H9 (cell line): Measurements from ENCODE around the gene OCSTAMP. TPM values are rescaled to one million over a fixed set of nuclear protein-coding genes. Genes with fewer than 3 reads are reported as not detected.

Experiments used
- DNase-seq: peaks from one replicate; pipeline ENCODE4 v3.0.0-alpha.2; 2017
- H2AFZ ChIP-seq: one replicate; pipeline ENCODE4 v1.6.1; 2013; ENCODE audit warnings: mild to moderate bottlenecking, low read length, control low read depth, moderate library complexity
- H2AK5ac ChIP-seq: 2 replicates; pipeline ENCODE4 v1.6.1; 2013; ENCODE audit warnings: low read length, control low read depth, mixed read lengths; ENCODE audit not compliant: insufficient read length
- H2BK120ac ChIP-seq: one replicate; pipeline ENCODE4 v1.6.1; 2013; ENCODE audit warnings: low read depth, mild to moderate bottlenecking, low read length, control low read depth, inconsistent platforms; ENCODE audit not compliant: poor library complexity, severe bottlenecking
- H2BK12ac ChIP-seq: 2 replicates; pipeline ENCODE4 v1.6.1; 2013; ENCODE audit warnings: low read length, control low read depth, mixed read lengths, low read depth; ENCODE audit not compliant: insufficient read length
- H2BK15ac ChIP-seq: 2 replicates; pipeline ENCODE4 v1.6.1; 2013; ENCODE audit warnings: low read depth, low read length, control low read depth
- H2BK20ac ChIP-seq: one replicate; pipeline ENCODE4 v1.6.1; 2013; ENCODE audit warnings: low read depth, mild to moderate bottlenecking, low read length, control low read depth, inconsistent platforms; ENCODE audit not compliant: poor library complexity, severe bottlenecking
- H2BK5ac ChIP-seq: 2 replicates; pipeline ENCODE4 v1.6.1; 2013; ENCODE audit warnings: low read length, control low read depth, mixed read lengths; ENCODE audit not compliant: insufficient read length
- H3K14ac ChIP-seq: 2 replicates; pipeline ENCODE4 v1.6.1; 2013; ENCODE audit warnings: low read length, control low read depth; ENCODE audit not compliant: insufficient read depth
- H3K18ac ChIP-seq: 2 replicates; pipeline ENCODE4 v1.6.1; 2013; ENCODE audit warnings: low read depth, mild to moderate bottlenecking, mixed read lengths, low read length, control low read depth; ENCODE audit not compliant: insufficient read length
- H3K23ac ChIP-seq: 2 replicates; pipeline ENCODE4 v1.6.1; 2013; ENCODE audit warnings: low read length, control low read depth, mixed read lengths, low read depth; ENCODE audit not compliant: insufficient read length
- H3K23me2 ChIP-seq: 2 replicates; pipeline ENCODE4 v1.6.1; 2013; ENCODE audit warnings: low read depth, mild to moderate bottlenecking, mixed read lengths, low read length, control low read depth; ENCODE audit not compliant: insufficient read length, poor library complexity, severe bottlenecking
- H3K27ac ChIP-seq: 2 replicates; pipeline ENCODE4 v1.5.1; 2013; ENCODE audit warnings: low read length, control low read depth, mixed read lengths, low read depth; ENCODE audit not compliant: insufficient read length
- H3K27me3 ChIP-seq: 2 replicates; pipeline ENCODE4 v1.6.1; 2013; ENCODE audit warnings: low read length, control low read depth, inconsistent platforms; ENCODE audit not compliant: insufficient read depth
- H3K4ac ChIP-seq: 2 replicates; pipeline ENCODE4 v1.6.1; 2013; ENCODE audit warnings: low read depth, mild to moderate bottlenecking, control low read depth, inconsistent platforms, low read length, moderate library complexity
- H3K4me1 ChIP-seq: 2 replicates; pipeline ENCODE4 v1.6.1; 2013; ENCODE audit warnings: low read length, control low read depth, inconsistent platforms; ENCODE audit not compliant: insufficient read depth
- H3K4me2 ChIP-seq: 2 replicates; pipeline ENCODE4 v1.6.1; 2013; ENCODE audit warnings: low read length, control low read depth, mixed read lengths; ENCODE audit not compliant: insufficient read length, insufficient read depth
- H3K56ac ChIP-seq: 2 replicates; pipeline ENCODE4 v1.6.1; 2013; ENCODE audit warnings: low read depth, mild to moderate bottlenecking, mixed read lengths, low read length, control low read depth; ENCODE audit not compliant: insufficient read length
- H3K79me1 ChIP-seq: 2 replicates; pipeline ENCODE4 v1.6.1; 2013; ENCODE audit warnings: low read depth, mild to moderate bottlenecking, moderate library complexity, low read length, control low read depth, inconsistent platforms; ENCODE audit not compliant: insufficient read depth, poor library complexity, severe bottlenecking
- H3K79me2 ChIP-seq: 2 replicates; pipeline ENCODE4 v1.6.1; 2013; ENCODE audit warnings: low read length, control low read depth, inconsistent platforms; ENCODE audit not compliant: insufficient read depth
- H3K9ac ChIP-seq: 2 replicates; pipeline ENCODE4 v1.6.1; 2013; ENCODE audit warnings: low read length, control low read depth, mixed read lengths; ENCODE audit not compliant: insufficient read length; ENCODE audit errors: extremely low read depth
- H3K9me3 ChIP-seq: one replicate; pipeline ENCODE4 v1.6.1; 2013; ENCODE audit warnings: low read depth, low read length, inconsistent platforms; ENCODE audit not compliant: control insufficient read depth
- H3T11ph ChIP-seq: one replicate; pipeline ENCODE4 v1.6.1; 2013; ENCODE audit warnings: mild to moderate bottlenecking, low read length, control low read depth, inconsistent platforms
- H4K20me1 ChIP-seq: one replicate; pipeline ENCODE4 v1.6.1; 2013; ENCODE audit not compliant: control insufficient read depth, insufficient read length, insufficient read depth
- H4K5ac ChIP-seq: 2 replicates; pipeline ENCODE4 v1.6.1; 2013; ENCODE audit warnings: low read depth, mild to moderate bottlenecking, mixed read lengths, low read length, control low read depth; ENCODE audit not compliant: insufficient read length
- H4K8ac ChIP-seq: replicated peaks from 2 replicates; pipeline ENCODE4 v1.6.1; 2013; ENCODE audit warnings: low read length, control low read depth, mixed read lengths, low read depth; ENCODE audit not compliant: insufficient read length
- H4K91ac ChIP-seq: 2 replicates; pipeline ENCODE4 v1.6.1; 2013; ENCODE audit warnings: low read depth, mild to moderate bottlenecking, moderate library complexity, mixed read lengths, low read length, control low read depth; ENCODE audit not compliant: insufficient read length
- H3K27ac Mint-ChIP-seq, 3 experiments: 2 replicates in 2 of 3; 3 replicates in 1 of 3; pipeline ENCODE4 v1.8.0; 2020 to 2021; ENCODE audit warnings: mixed read lengths in 3 of 3, mild to moderate bottlenecking in 1 of 3, moderate library complexity in 1 of 3
- H3K27me3 Mint-ChIP-seq: 2 replicates; pipeline ENCODE4 v1.8.0; 2021; ENCODE audit warnings: low read depth, mild to moderate bottlenecking, moderate library complexity, mixed read lengths
- H3K36me3 Mint-ChIP-seq, 3 experiments: 2 replicates in 2 of 3; 3 replicates in 1 of 3; pipeline ENCODE4 v1.8.0; 2020 to 2021; ENCODE audit warnings: low read depth in 3 of 3, mixed read lengths in 3 of 3; ENCODE audit not compliant: insufficient read depth in 1 of 3
- H3K4me1 Mint-ChIP-seq, 2 experiments: 2 replicates each; pipeline ENCODE4 v1.8.0; 2020; ENCODE audit warnings: mixed read lengths in 2 of 2
- H3K4me3 Mint-ChIP-seq, 2 experiments: 2 replicates in 1 of 2; 3 replicates in 1 of 2; pipeline ENCODE4 v1.8.0; 2020 to 2021; ENCODE audit warnings: mild to moderate bottlenecking in 2 of 2, mixed read lengths in 2 of 2, moderate library complexity in 1 of 2
- H3K9me3 Mint-ChIP-seq, 2 experiments: 2 replicates in 1 of 2; 3 replicates in 1 of 2; pipeline ENCODE4 v1.8.0; 2020; ENCODE audit warnings: mild to moderate bottlenecking in 2 of 2, mixed read lengths in 2 of 2, moderate library complexity in 1 of 2
- WGBS: extraction: QIAGEN DNeasy Blood & Tissue Kit; methylation state at CpG from one replicate; pipeline ENCODE4 v1.1.7; 2013; ENCODE audit warnings: missing lambda C conversion rate, low lambda C conversion rate, mixed read lengths; ENCODE audit not compliant: insufficient read length; ENCODE audit errors: extremely low coverage; 5-methylcytosine and 5-hydroxymethylcytosine counted together
- total RNA-seq: library from RNA; stranded (reverse); gene quantifications from 2 replicates; pipeline ENCODE4 v1.2.1, GENCODE V29; 2021
- TF ChIP-seq, protein P1 (sequence below): fragments of 200-600 bp; sonication (generic); conservative IDR thresholded peaks from 3 replicates; pipeline ENCODE4 v1.8.0; 2021; ENCODE audit warnings: antibody characterized with exemption, mild to moderate bottlenecking

The OCSTAMP gene
- total RNA-seq, 1 experiment from 2014 or later, result not detected

DNA sequence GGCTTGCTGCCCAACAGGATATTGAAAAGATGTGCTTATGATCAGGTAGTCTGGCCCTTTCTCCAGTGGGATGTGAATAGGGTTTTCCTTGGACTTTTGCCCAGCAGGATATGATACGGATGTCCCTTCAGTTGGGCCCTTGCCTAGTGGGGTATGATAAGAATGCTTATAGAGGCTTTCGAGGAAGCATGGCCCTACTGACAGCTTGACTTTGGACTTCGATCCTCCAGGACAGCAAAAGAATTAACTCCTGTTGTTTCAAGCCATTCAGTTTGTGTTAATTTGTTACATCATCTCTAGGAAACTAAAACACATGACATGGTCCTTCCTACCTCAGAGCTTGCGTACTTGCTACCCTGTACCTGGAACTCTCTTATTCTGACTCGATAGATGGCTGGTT lies 27.3 kb downstream of the OCSTAMP start:
- H3K4me2 ChIP-seq, result no peak overlapping the region
- Mint-ChIP-seq H3K27me3 (peaks cover 29% of the 10 kb centered on the region), H3K27ac (no peak overlapping the region), H3K4me1 (peaks cover 0 to 6% of the 10 kb centered on the region in 2 experiments; a peak in 3 of 4 replicates), H3K4me3 (no peak overlapping the region), H3K9me3 (peaks cover 0 to 1% of the 10 kb centered on the region in 2 experiments; a peak in 1 of 5 replicates), H3K36me3 (no peaks in the 10 kb centered on the region)
- no peak overlapping the region for H3K18ac ChIP-seq
- no peak overlapping the region for H3K9ac ChIP-seq
- no peak overlapping the region for H2BK12ac ChIP-seq
- H2BK15ac ChIP-seq, result no peak overlapping the region
- H3K9me3 ChIP-seq, result no peaks in the 10 kb centered on the region
- no CpG with 5 or more reads among the region's 5 CpGs for WGBS
- no peaks in the 10 kb centered on the region for H4K20me1 ChIP-seq
- H2AK5ac ChIP-seq, result no peak overlapping the region
- TF ChIP-seq, protein P1, sequence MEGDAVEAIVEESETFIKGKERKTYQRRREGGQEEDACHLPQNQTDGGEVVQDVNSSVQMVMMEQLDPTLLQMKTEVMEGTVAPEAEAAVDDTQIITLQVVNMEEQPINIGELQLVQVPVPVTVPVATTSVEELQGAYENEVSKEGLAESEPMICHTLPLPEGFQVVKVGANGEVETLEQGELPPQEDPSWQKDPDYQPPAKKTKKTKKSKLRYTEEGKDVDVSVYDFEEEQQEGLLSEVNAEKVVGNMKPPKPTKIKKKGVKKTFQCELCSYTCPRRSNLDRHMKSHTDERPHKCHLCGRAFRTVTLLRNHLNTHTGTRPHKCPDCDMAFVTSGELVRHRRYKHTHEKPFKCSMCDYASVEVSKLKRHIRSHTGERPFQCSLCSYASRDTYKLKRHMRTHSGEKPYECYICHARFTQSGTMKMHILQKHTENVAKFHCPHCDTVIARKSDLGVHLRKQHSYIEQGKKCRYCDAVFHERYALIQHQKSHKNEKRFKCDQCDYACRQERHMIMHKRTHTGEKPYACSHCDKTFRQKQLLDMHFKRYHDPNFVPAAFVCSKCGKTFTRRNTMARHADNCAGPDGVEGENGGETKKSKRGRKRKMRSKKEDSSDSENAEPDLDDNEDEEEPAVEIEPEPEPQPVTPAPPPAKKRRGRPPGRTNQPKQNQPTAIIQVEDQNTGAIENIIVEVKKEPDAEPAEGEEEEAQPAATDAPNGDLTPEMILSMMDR, result no peak
- no peaks in the 10 kb centered on the region for H3K27me3 ChIP-seq
- no peak overlapping the region for H3K4ac ChIP-seq
- H3K79me2 ChIP-seq, result no peaks in the 10 kb centered on the region
- H4K8ac ChIP-seq, result no peak overlapping the region
- DNase-seq, result no peak
- H3K56ac ChIP-seq, result no peak overlapping the region
- no peak overlapping the region for H2BK20ac ChIP-seq
- no peaks in the 10 kb centered on the region for H3K4me1 ChIP-seq
- H2AFZ ChIP-seq, result no peak overlapping the region
- H4K91ac ChIP-seq, result no peak overlapping the region
- no peak overlapping the region for H4K5ac ChIP-seq
- no peak overlapping the region for H3T11ph ChIP-seq
- H2BK120ac ChIP-seq, result no peak overlapping the region
- H3K27ac ChIP-seq, result no peak overlapping the region
- no peak overlapping the region for H2BK5ac ChIP-seq
- H3K23ac ChIP-seq, result no peak overlapping the region
- H3K79me1 ChIP-seq, result no peaks in the 10 kb centered on the region
- H3K23me2 ChIP-seq, result no peaks in the 10 kb centered on the region
- no peak overlapping the region for H3K14ac ChIP-seq
